Hematopoietic multipotent progenitor cell treated with erythropoietin and hydrocortisone succinate and interleukin-3 and kit ligand, for 8 days (in vitro differentiated cells): ENCODE measurements around the gene POLR3GL.
"Not testable (repeated sequence)": the region's sequence is repeated elsewhere in the genome, so short reads cannot be mapped to it uniquely, and the experiment has no call there.

Experiments
- DNase-seq: peaks from one replicate; pipeline ENCODE4 v3.0.0-alpha.2; 2015

POLR3GL gene

GRCh38 chr1:146021622-146022402 is 57.3 kb downstream of the POLR3GL start, which contains the start of gene HJV:
TSS of gene HJV (minus strand) at chr1:146021735. CDS start at chr1:146020231, 1,504 bp downstream.
- DNase-seq, result no peak

DNA sequence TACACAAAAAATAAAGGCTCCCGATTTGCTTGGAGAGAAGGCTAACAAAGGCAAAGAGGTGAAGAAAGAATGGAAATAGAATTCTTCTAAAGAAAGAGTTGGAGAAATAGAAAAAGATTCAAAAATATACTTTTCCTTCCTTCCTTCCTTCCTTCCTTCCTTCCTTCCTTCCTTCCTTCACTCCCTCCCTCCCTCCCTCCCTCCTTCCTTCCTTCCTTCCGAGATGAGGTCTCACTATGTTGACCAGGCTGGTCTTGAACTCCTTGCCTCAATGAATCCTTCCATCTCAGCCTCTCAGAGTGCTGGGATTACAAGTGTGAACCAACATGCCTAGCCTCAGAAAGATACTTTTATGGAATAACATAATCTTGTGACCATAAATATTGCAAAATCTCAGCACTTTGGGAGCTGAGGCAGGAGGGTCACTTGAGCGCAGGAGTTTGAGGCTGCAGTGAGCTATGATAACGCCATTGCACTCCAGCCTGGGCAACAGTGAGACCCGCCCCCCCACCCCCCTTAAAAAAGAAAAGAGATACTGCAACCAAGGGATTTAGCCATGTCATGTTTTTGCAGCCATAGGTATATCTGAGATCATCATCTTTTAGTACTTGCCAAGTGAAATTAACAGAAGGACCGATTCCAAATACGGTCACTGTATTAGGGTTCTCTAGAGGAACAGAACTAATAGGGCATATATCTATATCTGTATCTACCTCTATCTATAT is 58.1 kb downstream of the POLR3GL start:
- no peak for DNase-seq

DNA sequence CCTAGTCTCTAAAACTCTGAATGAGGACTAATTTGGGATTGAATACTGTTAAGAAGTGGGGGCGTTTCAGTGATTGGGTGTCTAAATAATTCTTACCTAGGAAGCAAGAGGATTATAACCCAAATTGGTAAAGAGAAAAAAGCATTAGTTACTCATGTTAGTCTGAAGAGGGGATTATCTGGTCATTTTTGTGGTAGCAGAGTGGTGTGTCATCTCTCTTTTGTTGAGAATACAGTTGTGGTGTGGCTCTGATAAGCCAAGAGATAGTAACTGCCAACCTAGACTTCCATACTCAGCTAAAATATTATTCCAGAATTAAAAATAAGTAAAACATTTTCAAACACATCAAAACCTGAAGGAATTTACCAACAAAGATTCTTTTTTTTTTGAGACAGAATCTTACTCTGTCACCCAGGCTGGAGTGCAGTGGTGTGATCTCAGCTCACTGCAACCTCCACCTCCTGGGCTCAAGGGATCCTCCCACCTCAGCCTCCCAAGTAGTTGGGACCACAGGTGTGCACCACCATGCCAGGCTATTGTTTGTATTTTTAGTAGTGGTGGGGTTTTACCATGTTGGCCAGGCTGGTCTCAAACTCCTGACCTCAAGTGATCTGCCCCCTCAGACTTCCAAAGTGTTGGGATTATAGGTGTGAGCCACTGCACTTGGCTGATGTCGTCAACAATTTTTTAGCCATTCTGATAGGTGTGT is 61.5 kb downstream of the POLR3GL start:
- peak; percentile 86 for DNase-seq

DNA sequence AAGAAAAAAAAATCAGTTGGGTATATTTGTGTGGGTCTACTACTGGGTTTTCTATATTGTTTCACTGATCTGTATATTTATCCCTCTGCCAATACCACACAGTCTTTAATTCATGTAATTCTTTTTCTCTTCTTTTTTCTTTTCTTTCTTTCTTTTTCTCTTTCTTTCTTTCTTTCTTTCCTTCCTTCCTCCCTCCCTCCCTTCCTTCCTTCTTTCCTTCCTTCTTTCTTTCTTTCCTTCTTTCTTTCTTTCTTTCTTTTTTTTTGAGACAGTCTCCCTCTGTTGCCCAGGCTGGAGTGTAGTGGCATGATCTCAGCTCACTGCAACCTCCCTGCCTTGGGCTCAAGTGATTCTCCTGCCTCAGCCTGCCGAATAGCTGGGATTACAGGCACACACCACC is 62.2 kb downstream of the POLR3GL start:
- DNase-seq, result not testable (repeated sequence)
